Activated CD4-positive, CD25-positive, alpha-beta regulatory T cell treated with anti-CD3 and anti-CD28 coated beads, Interleukin-2, amount 50 U/mL, for 24 hours (primary cell): Measurements from ENCODE around the gene DRP2.
A peak's percentile ranks its signal among the peaks of the same experiment; 100 is the strongest.
"Not testable (repeated sequence)": the region's sequence is repeated elsewhere in the genome, so short reads cannot be mapped to it uniquely, and the experiment has no call there.

ENCODE experiments used
- ATAC-seq, 2 donors: fragments of 150-1000 bp; cut with Tn5 transposase; one replicate each; pipeline ENCODE4 v1.10.0; 2021; ENCODE audit warnings: mild to moderate bottlenecking in 1 of 2, moderate library complexity in 1 of 2

Gene DRP2, protein sequence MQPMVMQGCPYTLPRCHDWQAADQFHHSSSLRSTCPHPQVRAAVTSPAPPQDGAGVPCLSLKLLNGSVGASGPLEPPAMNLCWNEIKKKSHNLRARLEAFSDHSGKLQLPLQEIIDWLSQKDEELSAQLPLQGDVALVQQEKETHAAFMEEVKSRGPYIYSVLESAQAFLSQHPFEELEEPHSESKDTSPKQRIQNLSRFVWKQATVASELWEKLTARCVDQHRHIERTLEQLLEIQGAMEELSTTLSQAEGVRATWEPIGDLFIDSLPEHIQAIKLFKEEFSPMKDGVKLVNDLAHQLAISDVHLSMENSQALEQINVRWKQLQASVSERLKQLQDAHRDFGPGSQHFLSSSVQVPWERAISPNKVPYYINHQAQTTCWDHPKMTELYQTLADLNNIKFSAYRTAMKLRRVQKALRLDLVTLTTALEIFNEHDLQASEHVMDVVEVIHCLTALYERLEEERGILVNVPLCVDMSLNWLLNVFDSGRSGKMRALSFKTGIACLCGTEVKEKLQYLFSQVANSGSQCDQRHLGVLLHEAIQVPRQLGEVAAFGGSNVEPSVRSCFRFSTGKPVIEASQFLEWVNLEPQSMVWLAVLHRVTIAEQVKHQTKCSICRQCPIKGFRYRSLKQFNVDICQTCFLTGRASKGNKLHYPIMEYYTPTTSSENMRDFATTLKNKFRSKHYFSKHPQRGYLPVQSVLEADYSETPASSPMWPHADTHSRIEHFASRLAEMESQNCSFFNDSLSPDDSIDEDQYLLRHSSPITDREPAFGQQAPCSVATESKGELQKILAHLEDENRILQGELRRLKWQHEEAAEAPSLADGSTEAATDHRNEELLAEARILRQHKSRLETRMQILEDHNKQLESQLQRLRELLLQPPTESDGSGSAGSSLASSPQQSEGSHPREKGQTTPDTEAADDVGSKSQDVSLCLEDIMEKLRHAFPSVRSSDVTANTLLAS

DNA sequence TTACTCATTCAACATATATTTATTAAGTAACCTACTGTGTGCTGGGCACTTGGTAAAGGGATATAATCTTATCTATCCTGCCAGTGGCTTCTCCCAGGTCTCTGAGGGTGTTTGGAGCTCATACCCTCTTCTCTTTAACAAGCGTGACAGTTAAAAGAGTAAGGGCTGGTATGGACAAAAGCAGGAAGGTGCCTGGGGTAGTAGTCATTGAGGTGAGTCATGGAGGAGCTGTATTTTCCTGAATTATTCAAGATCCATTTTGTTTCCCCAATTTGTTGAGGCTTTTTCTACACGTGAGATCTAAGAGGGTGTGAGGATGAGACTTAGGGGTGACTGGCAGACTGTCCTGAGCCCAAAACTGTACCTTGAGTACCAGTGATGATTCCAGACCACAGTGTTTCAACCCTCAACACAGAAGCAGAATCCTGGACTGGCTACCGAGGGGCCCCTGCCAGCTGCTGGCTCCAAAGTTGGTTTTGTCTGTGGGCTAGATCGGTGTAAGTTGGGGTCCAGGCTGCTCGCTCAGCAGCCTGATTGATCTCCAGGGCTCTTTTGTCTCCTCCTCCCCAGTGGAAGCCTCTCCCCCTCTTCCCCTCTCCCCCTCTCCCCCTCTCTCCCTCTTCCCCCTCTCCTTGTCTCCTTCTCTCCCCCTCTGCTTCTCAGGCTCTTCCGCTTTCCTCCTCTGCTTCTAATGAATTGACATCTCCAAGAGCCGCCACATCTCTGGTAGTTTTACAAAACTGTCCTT is at the start of gene DRP2:
Gene DRP2 (plus strand): TSS at position 671 of the 748 bp plus-strand sequence. CDS start 11,862 bp downstream, outside the sequence.
- ATAC-seq: no peak

DNA sequence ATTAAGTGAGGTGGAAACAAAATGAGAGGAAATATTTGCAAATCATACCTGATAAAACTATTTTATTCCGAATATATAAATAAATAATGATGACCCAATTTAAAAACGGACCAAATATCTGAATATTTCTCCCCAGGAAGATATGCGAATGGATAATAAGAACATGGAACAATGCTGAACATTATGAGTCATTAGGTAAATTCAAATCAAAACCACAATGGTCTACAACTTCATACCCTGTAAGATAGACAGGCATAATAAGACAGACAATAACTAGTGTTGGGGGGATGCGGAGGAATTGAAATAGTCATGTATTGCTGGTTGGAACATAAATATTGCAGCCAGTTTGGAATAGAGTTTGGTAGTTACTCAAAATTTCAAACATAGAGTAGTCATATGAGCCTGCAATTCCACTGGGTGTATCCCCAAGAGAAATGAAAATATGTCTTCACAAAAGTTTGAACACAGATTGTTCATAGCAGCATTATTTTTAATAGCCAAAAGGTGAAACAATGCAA is 47.6 kb upstream of the DRP2 start:
- ATAC-seq: no peak

GRCh38 chrX:101176439-101176838 is 43.1 kb upstream of the DRP2 start:
- no peak for ATAC-seq

DNA sequence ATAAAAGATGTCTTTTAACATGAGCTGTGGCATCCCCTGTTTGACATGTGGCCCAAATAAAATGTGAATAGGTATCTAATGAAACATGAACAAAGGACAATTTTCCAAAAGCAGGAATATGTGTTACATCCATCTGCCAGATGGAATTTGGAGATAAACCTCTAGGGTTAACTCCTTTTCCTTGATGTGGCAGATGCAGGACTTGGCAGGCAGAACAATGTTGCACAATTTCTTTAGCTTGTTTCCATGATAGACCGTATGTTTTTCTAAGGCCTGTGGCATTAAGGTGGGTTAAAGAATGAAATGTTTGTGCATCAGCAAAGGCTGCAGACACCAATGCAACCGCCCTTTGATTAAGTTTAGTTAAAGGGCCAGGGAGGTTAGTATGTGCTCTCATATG is 34.7 kb upstream of the DRP2 start:
- ATAC-seq: not testable (repeated sequence)

DNA sequence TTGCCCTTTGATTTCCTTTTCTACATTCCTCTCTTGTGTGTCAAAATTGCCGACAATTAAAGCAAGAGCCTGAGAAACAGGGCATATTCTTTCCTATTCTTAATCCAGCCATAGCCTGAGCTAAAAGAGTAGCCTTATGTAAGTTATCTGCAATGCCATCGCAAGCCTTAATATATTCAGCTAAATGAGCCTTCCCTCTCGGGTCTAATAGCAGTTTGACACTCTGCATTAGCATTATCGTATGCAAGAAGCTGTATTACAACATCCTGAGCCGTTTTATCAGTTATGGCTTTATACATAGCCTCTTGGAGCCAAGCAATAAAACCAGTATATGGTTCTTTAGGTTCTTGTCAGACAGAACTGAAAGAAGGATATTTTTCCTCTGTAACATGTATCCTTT is 31.6 kb upstream of the DRP2 start:
- not testable (repeated sequence) for ATAC-seq

- no peak for ATAC-seq
Observed at GRCh38 chrX:101190736-101191135, 28.9 kb upstream of the DRP2 start.

DNA sequence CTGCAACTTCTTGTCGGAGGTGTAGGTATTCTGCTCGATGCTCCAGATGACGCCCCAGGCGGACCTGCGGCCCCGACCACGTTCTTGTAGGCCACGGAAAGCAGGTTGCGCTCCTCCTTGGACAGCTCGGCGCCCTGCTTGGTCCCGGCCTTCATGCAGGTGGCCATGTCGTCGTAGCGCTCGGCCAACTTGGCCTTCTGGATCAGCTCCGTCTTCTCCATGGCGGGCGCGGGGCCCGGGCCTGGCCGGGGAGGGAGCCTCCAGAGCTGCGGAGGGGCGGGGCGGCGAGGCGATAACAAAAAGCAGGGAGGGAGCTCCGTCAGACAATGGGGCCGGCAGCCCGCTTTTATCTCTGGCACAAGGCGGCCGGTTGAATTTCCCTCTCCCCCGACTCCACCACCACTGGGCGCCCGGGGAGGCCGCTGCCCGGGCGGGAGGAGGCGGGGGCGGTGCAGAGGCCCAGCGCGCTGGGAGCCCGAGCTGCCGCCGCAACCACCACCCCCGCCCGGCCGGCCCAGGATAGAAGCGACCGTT is 28.3 kb upstream of the DRP2 start:
- no peak for ATAC-seq

DNA sequence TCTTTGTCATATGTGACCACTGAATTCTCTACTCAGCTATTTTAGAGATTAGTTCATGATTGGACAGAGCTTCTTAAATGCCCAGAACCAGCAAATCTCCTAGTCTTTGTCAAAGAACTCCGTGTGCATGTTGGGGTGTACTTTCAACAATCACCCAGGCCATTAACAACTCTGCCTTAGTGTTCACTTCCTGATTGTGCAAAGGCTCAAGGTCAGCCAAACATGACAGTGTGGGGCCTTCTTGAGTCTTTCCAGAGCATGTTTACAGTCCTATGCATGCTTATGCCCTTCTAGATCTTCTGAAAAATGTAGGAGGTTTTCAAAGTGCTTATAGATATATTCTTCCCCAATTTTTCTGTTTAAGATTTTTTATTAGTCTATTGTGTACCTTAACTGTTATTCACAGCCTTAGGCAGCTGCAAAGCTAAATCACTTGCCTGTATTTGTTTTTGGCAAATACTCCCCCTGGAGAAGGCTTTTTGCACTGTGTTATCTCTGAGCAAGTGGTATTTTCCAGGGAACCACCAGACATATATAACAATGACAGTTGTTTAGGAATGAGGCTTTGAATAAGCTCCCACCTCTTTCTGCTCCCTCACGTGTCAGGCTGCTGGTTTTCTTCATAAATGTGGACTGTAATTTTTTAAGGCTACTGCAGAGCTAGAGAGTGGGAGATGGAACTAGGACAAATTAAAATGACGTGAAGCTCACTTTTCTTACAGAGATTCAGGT is 24.0 kb upstream of the DRP2 start:
- ATAC-seq: no peak

DNA sequence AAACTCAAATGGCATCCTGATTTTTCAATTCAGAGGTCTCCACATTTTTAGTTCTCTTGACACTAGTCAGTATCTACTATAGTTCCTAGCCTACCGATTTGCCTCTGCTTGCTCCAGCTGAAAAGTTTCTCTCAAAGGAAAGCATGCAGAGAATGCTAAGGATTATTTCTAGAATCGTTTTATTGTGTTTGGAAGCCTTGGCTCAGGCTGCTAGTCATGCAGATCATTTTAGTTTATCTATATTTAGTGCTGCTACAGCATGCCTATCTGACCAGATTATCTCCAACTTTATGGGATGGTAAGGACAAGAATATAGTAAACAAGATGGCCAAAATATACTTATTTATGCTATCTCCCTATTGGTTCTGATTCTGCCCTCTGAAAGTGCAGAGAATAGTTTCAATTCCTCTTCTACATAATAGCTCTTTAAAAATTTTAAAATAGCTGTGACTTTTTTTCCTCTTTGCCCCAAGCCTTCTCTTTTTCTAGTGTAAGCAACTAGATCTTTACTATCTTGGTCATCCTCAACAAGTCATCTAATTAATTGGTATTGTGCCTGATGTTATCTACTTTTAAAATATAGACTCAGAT is 15.7 kb upstream of the DRP2 start:
- no peak for ATAC-seq

DNA sequence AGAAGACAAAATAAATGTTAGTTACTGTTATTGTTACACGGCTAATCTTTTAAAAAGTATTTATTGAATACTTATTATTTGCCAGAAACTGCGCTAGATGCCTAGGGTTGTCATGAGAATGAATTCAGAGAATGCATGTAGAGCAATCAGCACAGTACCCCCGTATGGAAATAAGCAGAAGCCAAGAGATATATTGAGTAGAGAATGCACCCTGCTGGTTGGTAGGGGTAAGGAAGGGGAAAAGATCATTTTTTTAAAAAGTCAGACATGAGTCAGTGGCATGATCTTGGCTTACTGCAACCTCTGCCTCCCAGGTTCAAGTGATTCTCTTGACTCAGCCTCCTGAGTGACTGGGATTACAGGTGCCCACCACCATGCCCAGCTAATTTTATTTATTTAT is 13.1 kb upstream of the DRP2 start:
- peak; percentile 27 to 66 for ATAC-seq

GRCh38 chrX:101208152-101208905 is 11.3 kb upstream of the DRP2 start:
- peak; percentile 62 to 66 for ATAC-seq

- ATAC-seq: no peak
Observed at GRCh38 chrX:101210630-101211029, 9.0 kb upstream of the DRP2 start.

DNA sequence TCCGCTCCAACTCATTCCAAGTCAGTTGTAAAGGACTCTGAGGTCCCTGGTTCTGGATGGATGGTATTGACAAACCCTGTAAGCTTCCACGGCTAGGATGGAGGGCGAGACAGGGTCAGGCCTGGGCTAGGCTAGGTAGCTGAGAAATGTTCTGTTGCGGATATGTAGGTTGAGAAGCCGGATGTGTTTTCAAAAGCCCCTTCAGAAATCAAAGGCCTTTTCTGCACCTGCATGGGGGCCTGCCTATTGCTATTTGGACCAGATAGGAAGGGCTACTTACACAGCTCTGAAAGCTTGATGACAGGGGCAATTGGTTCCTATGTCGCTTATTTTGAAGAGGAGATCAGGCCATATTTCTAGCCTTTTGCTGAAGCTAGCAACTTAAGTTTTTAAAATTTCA is 1.9 kb upstream of the DRP2 start:
- no peak for ATAC-seq

DNA sequence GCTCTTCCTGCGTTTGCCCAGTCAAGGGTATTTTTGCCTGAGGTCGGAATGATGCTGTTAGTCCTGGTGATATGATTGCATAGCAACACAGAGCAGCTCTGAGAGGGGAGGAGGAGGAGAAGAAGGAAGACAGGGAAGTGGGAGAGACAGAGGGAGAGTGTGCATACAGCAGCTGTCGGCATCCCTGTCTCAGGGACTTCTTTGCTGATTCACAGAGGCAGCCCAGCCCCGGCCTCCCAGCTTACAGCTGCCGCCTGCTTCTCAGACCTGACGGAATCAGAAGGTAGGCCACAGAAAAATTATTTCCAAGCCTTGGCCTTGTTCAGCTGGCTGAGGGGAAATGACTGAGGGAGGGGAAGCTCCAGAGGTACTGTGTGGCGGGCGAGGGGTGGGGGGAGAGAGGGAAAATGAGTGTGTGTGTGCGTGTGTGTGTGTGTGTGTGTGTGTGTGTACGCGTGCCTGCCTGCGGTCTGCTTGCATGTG is 319 bp downstream of the DRP2 start:
- ATAC-seq: no peak

- ATAC-seq: no peak
Observed at GRCh38 chrX:101220662-101221260, 1.2 kb downstream of the DRP2 start.

DNA sequence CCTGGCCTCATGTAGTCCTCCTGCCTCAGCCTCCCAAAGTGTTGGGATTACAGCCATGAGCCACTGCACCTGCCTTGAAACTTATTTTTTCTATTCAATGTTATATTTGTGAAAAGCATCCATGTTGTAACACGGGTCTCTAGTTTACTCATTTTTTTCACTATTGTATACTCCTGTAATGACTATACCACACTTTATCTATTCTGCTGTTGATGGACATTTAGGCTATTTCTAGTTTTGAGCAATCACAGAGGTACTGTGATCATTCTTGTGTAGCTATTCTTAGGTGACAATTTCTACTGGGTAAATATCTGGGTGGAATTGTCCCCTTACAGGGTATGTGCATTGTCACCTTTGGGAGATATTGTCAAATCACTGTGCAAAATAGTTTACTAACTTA is 3.6 kb downstream of the DRP2 start:
- ATAC-seq: no peak

DNA sequence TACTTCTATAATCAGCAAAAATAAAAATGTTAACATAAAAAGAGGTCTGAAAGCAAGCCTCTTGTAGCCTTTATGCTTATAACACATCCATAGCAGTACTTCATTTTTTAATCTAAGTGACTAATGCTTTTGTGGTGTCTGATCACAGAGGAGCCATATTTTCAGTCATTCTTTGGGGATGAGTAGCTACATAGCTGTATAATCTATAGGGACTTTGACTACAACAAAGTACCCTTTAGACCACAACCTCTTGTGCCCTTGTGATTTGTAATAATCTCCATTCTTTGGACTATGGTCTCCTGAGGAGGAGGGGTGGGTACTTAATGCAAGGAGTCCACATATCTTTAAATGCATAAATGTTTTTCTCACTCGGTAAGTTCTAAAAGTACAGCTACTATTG is 9.6 kb downstream of the DRP2 start:
- ATAC-seq: no peak

- no peak for ATAC-seq
Observed at GRCh38 chrX:101230636-101231035, 11.1 kb downstream of the DRP2 start.

DNA sequence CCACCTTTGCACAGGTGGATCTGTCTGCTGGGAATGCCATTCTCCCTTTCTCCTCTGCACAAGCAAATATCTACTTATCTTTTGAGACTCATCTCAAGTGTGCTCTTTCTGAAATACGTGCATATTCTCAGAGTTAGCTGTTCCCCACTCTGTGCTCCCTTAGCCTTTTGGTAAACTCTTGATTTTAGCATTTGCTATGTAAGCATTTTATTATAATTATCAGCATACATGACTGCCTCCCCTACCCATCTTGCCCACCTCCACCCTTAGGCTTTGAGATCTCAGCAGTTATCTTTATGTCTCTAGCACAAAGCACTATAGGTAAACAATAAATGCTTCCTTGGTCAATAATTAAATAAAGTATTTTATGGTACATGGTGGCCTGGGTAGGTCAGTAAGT is 11.5 kb downstream of the DRP2 start:
- ATAC-seq: no peak

DNA sequence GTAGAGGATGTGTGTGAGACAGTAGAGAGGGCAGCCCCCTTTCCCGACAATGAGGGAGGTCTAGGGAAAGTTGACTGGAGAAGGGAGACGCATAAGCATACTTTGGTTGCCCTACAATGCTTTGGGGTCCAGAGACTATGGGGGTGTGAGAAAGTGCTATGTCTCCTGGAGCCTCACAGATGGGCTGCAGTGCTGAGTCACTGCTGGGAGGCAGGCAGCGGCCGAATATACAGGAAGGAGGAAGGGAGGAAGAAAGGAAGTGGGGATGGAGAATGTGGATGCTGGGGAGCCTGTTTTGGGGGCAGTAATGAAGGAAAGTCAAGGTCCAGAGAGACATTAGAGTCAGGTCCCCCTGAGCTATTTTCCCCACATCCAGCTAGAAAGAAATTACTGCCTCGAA is 12.7 kb downstream of the DRP2 start:
- no peak for ATAC-seq
